ENCODE measurements around the gene ADAMTS2. TPM values are rescaled to one million over a fixed set of nuclear protein-coding genes. Genes with fewer than 3 reads are reported as not detected.

Gene ADAMTS2
- total RNA-seq, 1 experiment from 2014 or later, result 3.9 TPM

DNA sequence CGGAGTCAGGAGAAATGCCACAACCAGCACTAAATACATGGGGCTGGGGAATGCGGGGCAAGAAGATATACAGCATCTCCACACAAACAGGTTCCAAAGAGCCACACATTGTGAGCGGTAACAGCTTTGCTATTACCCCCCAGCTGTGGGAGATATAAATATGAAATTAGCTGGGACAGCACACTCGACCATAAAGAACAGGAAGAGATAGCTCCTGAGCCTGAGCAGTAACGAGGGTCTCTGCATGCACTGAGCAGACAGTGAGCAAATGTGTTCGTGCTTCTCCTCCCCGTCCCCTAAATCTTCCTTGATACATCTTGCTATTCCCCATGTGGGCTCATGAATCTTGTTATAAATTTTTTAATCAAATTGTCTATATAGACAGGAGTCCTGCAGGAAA, 53.1 kb downstream of the ADAMTS2 start:
- Histone ChIP-seq H3K9me2 (ENCODE audit: insufficient read depth) (no peaks in the 10 kb centered on the region), H3K36me3 (ENCODE audit: control insufficient read depth in 1 of 2, insufficient read depth in 2 of 2, low read length in 2 of 2) (no peaks in the 10 kb centered on the region), H3K4me1 (ENCODE audit: control insufficient read depth in 1 of 2, insufficient read depth in 2 of 2, low read length in 2 of 2) (no peaks in the 10 kb centered on the region), H3K27me3 (ENCODE audit: insufficient read depth, low read length) (no peaks in the 10 kb centered on the region), H3K9ac (ENCODE audit: low read length) (no peak overlapping the region), H3K9me3 (ENCODE audit: control insufficient read depth in 1 of 2, insufficient read depth in 1 of 2, low read depth in 1 of 2, low read length in 2 of 2) (no peaks in the 10 kb centered on the region), H3K4me2 (ENCODE audit: low read length) (no peak overlapping the region), H3K27ac (ENCODE audit: low read depth, low read length) (no peak overlapping the region), H3K79me2 (ENCODE audit: insufficient read depth, low read length) (no peaks in the 10 kb centered on the region), H3K4me3 (replicated peaks in 1 of 2; ENCODE audit: low read depth in 1 of 2, low read length in 2 of 2) (no peak overlapping the region), H4K20me1 (ENCODE audit: insufficient read depth) (no peaks in the 10 kb centered on the region), H2AFZ (ENCODE audit: low read depth, low read length, poor library complexity, severe bottlenecking) (no peak overlapping the region)
- DNase-seq (ENCODE audit: low read depth, low spot score), result no peak
- intact Hi-C loops (cut with micrococcal nuclease), result no loop called here
- no TSS peak for BruUV-seq (replicated peaks)
- ChIA-PET RAD21 (ENCODE audit: low non-redundant PET in 1 of 2, low total read pairs in 2 of 2, uncharacterized antibody in 2 of 2, unreplicated experiment in 2 of 2) (no interaction called here), CTCF (no interaction called here), POLR2A (no interaction called here)
- TF ChIP-seq TCF7L2 (IDR thresholded peaks at IDR 0.05; ENCODE audit: borderline replicate concordance, extremely low read depth, insufficient read depth, insufficient read length) (no peak), EZH2phosphoT487 (IDR thresholded peaks at IDR 0.05; ENCODE audit: borderline replicate concordance) (no peak), SP1 (IDR thresholded peaks at IDR 0.05; ENCODE audit: low read depth) (no peak), ELF1 (IDR thresholded peaks at IDR 0.05; ENCODE audit: borderline replicate concordance, low read depth) (no peak), EZH2 (IDR thresholded peaks at IDR 0.05) (no peak), RAD21 (IDR thresholded peaks at IDR 0.05; ENCODE audit: low read depth) (no peak), POLR2AphosphoS5 (IDR thresholded peaks at IDR 0.05; ENCODE audit: low read depth, low read length) (no peak), CEBPB (IDR thresholded peaks at IDR 0.05; ENCODE audit: low read depth) (no peak), YY1 (IDR thresholded peaks at IDR 0.05; ENCODE audit: extremely low read depth, insufficient replicate concordance, low read depth, low read length) (no peak), SIN3A (IDR thresholded peaks at IDR 0.05; ENCODE audit: low read depth) (no peak), JUND (IDR thresholded peaks at IDR 0.05) (no peak), SRF (IDR thresholded peaks at IDR 0.05; ENCODE audit: low read depth) (no peak), EGR1 (IDR thresholded peaks at IDR 0.05; ENCODE audit: low read depth) (no peak), FOSL1 (IDR thresholded peaks at IDR 0.05; ENCODE audit: low read depth) (no peak), ZFX (IDR thresholded peaks at IDR 0.05) (no peak)
- TF ChIP-seq, protein P1, sequence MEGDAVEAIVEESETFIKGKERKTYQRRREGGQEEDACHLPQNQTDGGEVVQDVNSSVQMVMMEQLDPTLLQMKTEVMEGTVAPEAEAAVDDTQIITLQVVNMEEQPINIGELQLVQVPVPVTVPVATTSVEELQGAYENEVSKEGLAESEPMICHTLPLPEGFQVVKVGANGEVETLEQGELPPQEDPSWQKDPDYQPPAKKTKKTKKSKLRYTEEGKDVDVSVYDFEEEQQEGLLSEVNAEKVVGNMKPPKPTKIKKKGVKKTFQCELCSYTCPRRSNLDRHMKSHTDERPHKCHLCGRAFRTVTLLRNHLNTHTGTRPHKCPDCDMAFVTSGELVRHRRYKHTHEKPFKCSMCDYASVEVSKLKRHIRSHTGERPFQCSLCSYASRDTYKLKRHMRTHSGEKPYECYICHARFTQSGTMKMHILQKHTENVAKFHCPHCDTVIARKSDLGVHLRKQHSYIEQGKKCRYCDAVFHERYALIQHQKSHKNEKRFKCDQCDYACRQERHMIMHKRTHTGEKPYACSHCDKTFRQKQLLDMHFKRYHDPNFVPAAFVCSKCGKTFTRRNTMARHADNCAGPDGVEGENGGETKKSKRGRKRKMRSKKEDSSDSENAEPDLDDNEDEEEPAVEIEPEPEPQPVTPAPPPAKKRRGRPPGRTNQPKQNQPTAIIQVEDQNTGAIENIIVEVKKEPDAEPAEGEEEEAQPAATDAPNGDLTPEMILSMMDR (IDR thresholded peaks at IDR 0.05 in 2 of 3, conservative IDR thresholded peaks at IDR 0.05 in 1 of 3; ENCODE audit: borderline replicate concordance in 1 of 3, insufficient read depth in 1 of 3, low read depth in 2 of 3, low read length in 2 of 3), result no peak
- TF ChIP-seq, protein P2, sequence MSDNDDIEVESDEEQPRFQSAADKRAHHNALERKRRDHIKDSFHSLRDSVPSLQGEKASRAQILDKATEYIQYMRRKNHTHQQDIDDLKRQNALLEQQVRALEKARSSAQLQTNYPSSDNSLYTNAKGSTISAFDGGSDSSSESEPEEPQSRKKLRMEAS (IDR thresholded peaks at IDR 0.05), result no peak
- TF ChIP-seq, protein P3, sequence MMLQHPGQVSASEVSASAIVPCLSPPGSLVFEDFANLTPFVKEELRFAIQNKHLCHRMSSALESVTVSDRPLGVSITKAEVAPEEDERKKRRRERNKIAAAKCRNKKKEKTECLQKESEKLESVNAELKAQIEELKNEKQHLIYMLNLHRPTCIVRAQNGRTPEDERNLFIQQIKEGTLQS (IDR thresholded peaks at IDR 0.05), result no peak
- TF ChIP-seq, protein P4, sequence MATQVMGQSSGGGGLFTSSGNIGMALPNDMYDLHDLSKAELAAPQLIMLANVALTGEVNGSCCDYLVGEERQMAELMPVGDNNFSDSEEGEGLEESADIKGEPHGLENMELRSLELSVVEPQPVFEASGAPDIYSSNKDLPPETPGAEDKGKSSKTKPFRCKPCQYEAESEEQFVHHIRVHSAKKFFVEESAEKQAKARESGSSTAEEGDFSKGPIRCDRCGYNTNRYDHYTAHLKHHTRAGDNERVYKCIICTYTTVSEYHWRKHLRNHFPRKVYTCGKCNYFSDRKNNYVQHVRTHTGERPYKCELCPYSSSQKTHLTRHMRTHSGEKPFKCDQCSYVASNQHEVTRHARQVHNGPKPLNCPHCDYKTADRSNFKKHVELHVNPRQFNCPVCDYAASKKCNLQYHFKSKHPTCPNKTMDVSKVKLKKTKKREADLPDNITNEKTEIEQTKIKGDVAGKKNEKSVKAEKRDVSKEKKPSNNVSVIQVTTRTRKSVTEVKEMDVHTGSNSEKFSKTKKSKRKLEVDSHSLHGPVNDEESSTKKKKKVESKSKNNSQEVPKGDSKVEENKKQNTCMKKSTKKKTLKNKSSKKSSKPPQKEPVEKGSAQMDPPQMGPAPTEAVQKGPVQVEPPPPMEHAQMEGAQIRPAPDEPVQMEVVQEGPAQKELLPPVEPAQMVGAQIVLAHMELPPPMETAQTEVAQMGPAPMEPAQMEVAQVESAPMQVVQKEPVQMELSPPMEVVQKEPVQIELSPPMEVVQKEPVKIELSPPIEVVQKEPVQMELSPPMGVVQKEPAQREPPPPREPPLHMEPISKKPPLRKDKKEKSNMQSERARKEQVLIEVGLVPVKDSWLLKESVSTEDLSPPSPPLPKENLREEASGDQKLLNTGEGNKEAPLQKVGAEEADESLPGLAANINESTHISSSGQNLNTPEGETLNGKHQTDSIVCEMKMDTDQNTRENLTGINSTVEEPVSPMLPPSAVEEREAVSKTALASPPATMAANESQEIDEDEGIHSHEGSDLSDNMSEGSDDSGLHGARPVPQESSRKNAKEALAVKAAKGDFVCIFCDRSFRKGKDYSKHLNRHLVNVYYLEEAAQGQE (IDR thresholded peaks at IDR 0.05; ENCODE audit: low read depth), result no peak
- TF ChIP-seq, protein P5, sequence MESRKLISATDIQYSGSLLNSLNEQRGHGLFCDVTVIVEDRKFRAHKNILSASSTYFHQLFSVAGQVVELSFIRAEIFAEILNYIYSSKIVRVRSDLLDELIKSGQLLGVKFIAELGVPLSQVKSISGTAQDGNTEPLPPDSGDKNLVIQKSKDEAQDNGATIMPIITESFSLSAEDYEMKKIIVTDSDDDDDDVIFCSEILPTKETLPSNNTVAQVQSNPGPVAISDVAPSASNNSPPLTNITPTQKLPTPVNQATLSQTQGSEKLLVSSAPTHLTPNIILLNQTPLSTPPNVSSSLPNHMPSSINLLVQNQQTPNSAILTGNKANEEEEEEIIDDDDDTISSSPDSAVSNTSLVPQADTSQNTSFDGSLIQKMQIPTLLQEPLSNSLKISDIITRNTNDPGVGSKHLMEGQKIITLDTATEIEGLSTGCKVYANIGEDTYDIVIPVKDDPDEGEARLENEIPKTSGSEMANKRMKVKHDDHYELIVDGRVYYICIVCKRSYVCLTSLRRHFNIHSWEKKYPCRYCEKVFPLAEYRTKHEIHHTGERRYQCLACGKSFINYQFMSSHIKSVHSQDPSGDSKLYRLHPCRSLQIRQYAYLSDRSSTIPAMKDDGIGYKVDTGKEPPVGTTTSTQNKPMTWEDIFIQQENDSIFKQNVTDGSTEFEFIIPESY (IDR thresholded peaks at IDR 0.05; ENCODE audit: extremely low read depth, insufficient replicate concordance, low read length), result no peak
- ATAC-seq, result no peak

Data from HCT116 (cell line).